Activated T-cell treated with anti-CD3 and anti-CD28 coated beads, Interleukin-2, amount 50 U/mL, for 24 hours (primary cell): Measurements from ENCODE around the gene TRPV4.
A peak's percentile ranks its signal among the peaks of the same experiment; 100 is the strongest.

Source experiments
- DNase-seq: peaks from one replicate; pipeline ENCODE4 v3.0.0-alpha.2; 2020
- H3K27ac Mint-ChIP-seq: 2 replicates; pipeline ENCODE4 v1.8.0; 2020; ENCODE audit warnings: mild to moderate bottlenecking, mixed read lengths
- H3K27me3 Mint-ChIP-seq: 2 replicates; pipeline ENCODE4 v1.8.0; 2020; ENCODE audit warnings: mixed read lengths
- H3K36me3 Mint-ChIP-seq: 2 replicates; pipeline ENCODE4 v1.8.0; 2020; ENCODE audit warnings: low read depth, mixed read lengths
- H3K4me1 Mint-ChIP-seq: 2 replicates; pipeline ENCODE4 v1.8.0; 2020; ENCODE audit warnings: low read depth, mixed read lengths
- H3K4me3 Mint-ChIP-seq: 2 replicates; pipeline ENCODE4 v1.8.0; 2020; ENCODE audit warnings: mild to moderate bottlenecking, moderate library complexity, mixed read lengths
- H3K9me3 Mint-ChIP-seq: 2 replicates; pipeline ENCODE4 v1.8.0; 2020; ENCODE audit warnings: mixed read lengths

Gene TRPV4

GRCh38 chr12:109763201-109763841 lies 69.9 kb downstream of the TRPV4 start:
- no peak overlapping the region for H3K27ac Mint-ChIP-seq
- H3K4me3 Mint-ChIP-seq, result no peak overlapping the region
- H3K9me3 Mint-ChIP-seq, result no peaks in the 10 kb centered on the region
- H3K4me1 Mint-ChIP-seq, result peaks cover 6% of the 10 kb centered on the region
- H3K27me3 Mint-ChIP-seq, result no peaks in the 10 kb centered on the region
- H3K36me3 Mint-ChIP-seq, result no peaks in the 10 kb centered on the region
- DNase-seq, result peak; percentile 19

GRCh38 chr12:109762673-109763191 lies 70.5 kb downstream of the TRPV4 start:
- H3K4me3 Mint-ChIP-seq, result no peak overlapping the region
- no peaks in the 10 kb centered on the region for H3K9me3 Mint-ChIP-seq
- peak; percentile 28 for DNase-seq
- no peaks in the 10 kb centered on the region for H3K27me3 Mint-ChIP-seq
- H3K27ac Mint-ChIP-seq, result no peak overlapping the region
- peaks cover 6% of the 10 kb centered on the region for H3K4me1 Mint-ChIP-seq
- no peaks in the 10 kb centered on the region for H3K36me3 Mint-ChIP-seq

GRCh38 chr12:109762071-109762672 lies 71.0 kb downstream of the TRPV4 start:
- Mint-ChIP-seq H3K9me3 (peaks cover 4% of the 10 kb centered on the region), H3K4me3 (no peak overlapping the region), H3K27me3 (no peaks in the 10 kb centered on the region), H3K36me3 (no peaks in the 10 kb centered on the region), H3K27ac (no peak overlapping the region), H3K4me1 (peaks cover 6% of the 10 kb centered on the region)
- no peak for DNase-seq

- Mint-ChIP-seq H3K4me1 (peaks cover 6% of the 10 kb centered on the region), H3K4me3 (no peak overlapping the region), H3K9me3 (peaks cover 13% of the 10 kb centered on the region), H3K36me3 (peaks cover 3% of the 10 kb centered on the region), H3K27ac (no peak overlapping the region), H3K27me3 (peaks cover 4% of the 10 kb centered on the region)
- DNase-seq, result peak; percentile 21
Measured at GRCh38 chr12:109760930-109761921, 72.0 kb downstream of the TRPV4 start.

GRCh38 chr12:109760031-109760929 lies 72.9 kb downstream of the TRPV4 start:
- Mint-ChIP-seq H3K4me3 (no peak overlapping the region), H3K9me3 (peaks cover 22% of the 10 kb centered on the region), H3K36me3 (peaks cover 8% of the 10 kb centered on the region), H3K4me1 (peaks cover 6% of the 10 kb centered on the region), H3K27ac (no peak overlapping the region), H3K27me3 (peaks cover 9% of the 10 kb centered on the region)
- DNase-seq, result peak; percentile 22

DNA sequence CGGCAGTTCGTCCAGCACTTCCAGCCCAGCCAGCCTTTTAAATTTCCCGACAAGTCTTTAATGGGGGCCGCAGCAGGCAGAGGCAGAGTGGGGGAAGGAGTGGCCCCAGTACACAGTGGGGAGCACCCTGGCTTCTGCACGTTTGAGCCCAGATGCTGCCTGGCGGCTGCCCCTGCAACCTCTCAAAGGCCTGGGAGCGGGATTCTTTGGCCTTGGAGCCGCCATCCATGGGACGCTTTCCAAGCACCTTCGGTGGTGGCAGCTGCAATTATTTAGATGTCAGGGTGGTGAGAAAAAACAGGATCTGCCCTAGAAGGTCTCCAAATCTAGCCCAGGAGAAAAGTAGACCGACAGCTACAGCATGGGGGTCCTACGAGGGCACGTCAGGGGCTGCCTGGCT lies 73.6 kb downstream of the TRPV4 start:
- Mint-ChIP-seq H3K9me3 (peaks cover 22% of the 10 kb centered on the region), H3K27me3 (peaks cover 9% of the 10 kb centered on the region), H3K4me3 (no peak overlapping the region), H3K4me1 (peaks cover 6% of the 10 kb centered on the region), H3K36me3 (peaks cover 8% of the 10 kb centered on the region), H3K27ac (no peak overlapping the region)
- DNase-seq, result no peak

DNA sequence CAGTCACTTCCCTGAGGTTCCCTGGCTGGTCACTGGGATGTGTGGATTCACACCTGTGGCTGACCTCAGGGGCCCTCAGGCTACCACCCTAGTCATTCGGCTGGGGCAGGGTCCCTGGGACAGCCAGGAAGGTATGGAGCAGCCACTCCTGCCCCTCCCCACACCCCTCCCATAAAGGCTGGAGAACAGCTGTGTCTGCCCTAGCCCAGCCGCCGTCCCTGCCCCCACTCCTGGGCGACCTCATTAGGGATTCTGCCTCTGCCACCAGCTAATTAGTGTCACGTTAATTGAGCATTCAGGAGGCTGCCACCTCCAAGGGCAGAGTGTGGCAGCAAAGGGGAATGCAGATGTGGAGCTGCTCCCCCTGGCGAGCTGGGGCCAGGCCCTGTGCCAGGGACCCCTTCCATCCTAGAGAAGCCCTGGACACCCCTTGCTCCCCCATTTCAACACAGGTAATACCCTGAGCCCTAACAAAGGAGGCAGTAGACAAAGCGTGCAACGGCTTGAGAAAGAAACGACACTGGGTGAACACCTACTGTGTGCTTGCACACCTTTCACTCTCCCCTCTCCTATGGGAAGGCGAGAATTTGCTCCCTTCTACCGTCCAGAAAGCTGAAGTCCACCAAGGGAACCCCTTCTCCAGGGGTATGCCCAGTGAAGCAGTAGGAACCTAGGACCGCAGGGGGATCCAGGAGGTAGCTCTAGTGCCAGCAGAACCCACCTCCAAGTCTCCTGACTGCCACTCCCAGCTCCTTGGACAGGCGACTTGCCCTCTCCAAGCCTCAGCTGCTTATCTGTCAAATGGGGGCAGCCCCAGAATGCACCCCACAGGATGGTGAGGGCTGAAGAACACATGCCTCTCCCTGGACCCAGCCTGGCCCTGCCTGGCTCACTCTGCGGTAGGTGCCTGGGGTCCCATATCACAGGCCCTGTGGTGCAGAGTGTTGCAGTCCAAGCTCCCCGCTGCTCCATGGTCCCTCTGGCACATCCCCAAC lies 74.5 kb downstream of the TRPV4 start:
- H3K27me3 Mint-ChIP-seq, result peaks cover 9% of the 10 kb centered on the region
- H3K4me3 Mint-ChIP-seq, result no peak overlapping the region
- peaks cover 8% of the 10 kb centered on the region for H3K36me3 Mint-ChIP-seq
- no peak for DNase-seq
- peaks cover 6% of the 10 kb centered on the region for H3K4me1 Mint-ChIP-seq
- H3K27ac Mint-ChIP-seq, result no peak overlapping the region
- peaks cover 22% of the 10 kb centered on the region for H3K9me3 Mint-ChIP-seq

DNA sequence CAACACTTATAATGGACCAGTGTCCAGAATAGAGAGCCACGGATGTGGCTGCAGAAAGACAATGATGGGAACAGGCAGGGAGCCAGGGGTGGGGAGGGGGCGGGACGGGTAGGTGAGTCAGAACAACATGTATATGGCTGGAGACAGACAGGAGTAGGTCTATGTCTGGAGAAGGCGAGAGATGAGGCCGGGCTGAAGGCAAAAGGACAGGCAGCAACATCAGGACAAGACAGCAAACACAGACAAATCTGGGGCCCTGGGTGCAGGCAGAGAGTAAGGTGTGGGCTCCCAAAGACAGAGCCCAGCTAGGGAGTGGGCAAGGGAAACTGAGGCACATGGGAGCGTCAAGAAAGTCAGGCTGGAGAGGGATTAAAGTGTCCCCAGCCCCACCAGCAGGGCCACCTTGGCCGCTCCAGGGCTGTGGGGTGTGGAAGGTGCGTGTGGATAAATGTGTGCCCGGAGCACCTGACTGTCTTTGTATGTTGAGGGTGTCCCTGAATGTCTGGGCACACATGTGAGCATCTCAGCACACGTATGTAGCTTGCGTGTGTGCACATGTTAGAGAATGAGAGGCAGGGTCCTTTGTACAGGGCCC lies 75.4 kb downstream of the TRPV4 start:
- Mint-ChIP-seq H3K4me1 (no peaks in the 10 kb centered on the region), H3K27ac (no peak overlapping the region)
- DNase-seq, result no peak

GRCh38 chr12:109756457-109756856 lies 76.7 kb downstream of the TRPV4 start:
- H3K36me3 Mint-ChIP-seq, result peaks cover 8% of the 10 kb centered on the region
- H3K9me3 Mint-ChIP-seq, result peaks cover 22% of the 10 kb centered on the region
- H3K27me3 Mint-ChIP-seq, result peaks cover 9% of the 10 kb centered on the region
- no peaks in the 10 kb centered on the region for H3K4me1 Mint-ChIP-seq
- H3K27ac Mint-ChIP-seq, result no peak overlapping the region
- no peak for DNase-seq
- no peak overlapping the region for H3K4me3 Mint-ChIP-seq

More for the DNA sequence above, 75.4 kb downstream of the TRPV4 start:
- Mint-ChIP-seq H3K36me3 (peaks cover 8% of the 10 kb centered on the region), H3K4me3 (no peak overlapping the region), H3K27me3 (peaks cover 9% of the 10 kb centered on the region), H3K9me3 (peaks cover 22% of the 10 kb centered on the region)

- Mint-ChIP-seq H3K27me3 (peaks cover 9% of the 10 kb centered on the region), H3K4me3 (no peak overlapping the region), H3K4me1 (no peaks in the 10 kb centered on the region)
Measured at GRCh38 chr12:109753959-109754358, 79.2 kb downstream of the TRPV4 start.

DNA sequence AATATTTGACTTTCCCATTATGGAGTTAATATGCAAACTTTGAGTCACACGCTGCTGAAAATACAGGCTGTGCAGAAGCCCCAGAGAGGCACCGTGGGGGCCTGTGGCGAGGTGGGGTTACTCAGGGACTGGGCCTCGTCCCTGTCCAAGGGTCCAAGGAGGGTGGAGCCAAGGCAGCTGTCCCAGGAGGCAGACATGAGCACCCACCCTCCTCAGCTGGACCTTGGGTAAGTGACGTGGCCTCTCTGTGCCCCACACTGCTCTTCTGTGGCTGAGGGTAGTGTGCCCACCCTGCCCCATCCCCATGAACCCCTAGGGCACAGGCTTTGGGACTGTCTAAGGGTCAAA lies 80.2 kb downstream of the TRPV4 start:
- H3K4me1 Mint-ChIP-seq, result no peaks in the 10 kb centered on the region
- H3K27me3 Mint-ChIP-seq, result peaks cover 9% of the 10 kb centered on the region
- no peak for DNase-seq
- H3K9me3 Mint-ChIP-seq, result peaks cover 22% of the 10 kb centered on the region
- H3K27ac Mint-ChIP-seq, result no peak overlapping the region
- no peak overlapping the region for H3K4me3 Mint-ChIP-seq
- H3K36me3 Mint-ChIP-seq, result peaks cover 8% of the 10 kb centered on the region

More at GRCh38 chr12:109753959-109754358, 79.2 kb downstream of the TRPV4 start:
- no peak for DNase-seq
- Mint-ChIP-seq H3K9me3 (peaks cover 22% of the 10 kb centered on the region), H3K36me3 (peaks cover 8% of the 10 kb centered on the region), H3K27ac (no peak overlapping the region)

GRCh38 chr12:109752117-109753053 lies 80.8 kb downstream of the TRPV4 start:
- H3K27me3 Mint-ChIP-seq, result peaks cover 9% of the 10 kb centered on the region
- H3K27ac Mint-ChIP-seq, result no peak overlapping the region
- H3K9me3 Mint-ChIP-seq, result peaks cover 20% of the 10 kb centered on the region
- H3K4me3 Mint-ChIP-seq, result no peak overlapping the region
- no peak for DNase-seq
- peaks cover 8% of the 10 kb centered on the region for H3K36me3 Mint-ChIP-seq
- no peaks in the 10 kb centered on the region for H3K4me1 Mint-ChIP-seq
